Measurements from ENCODE around the gene ZBTB43.

- TF ChIP-seq GATA3 (IDR thresholded peaks at IDR 0.05; ENCODE audit: low read depth, low read length) (no peak), GATA2 (IDR thresholded peaks at IDR 0.05; ENCODE audit: low read depth, low read length) (no peak)
Observed at GRCh38 chr9:126814091-126814490, 9.3 kb downstream of the ZBTB43 start.

Measured in SH-SY5Y (cell line).